CD4-positive, alpha-beta T cell treated with Interferon alpha-2 for 1 hour (primary cell): Measurements from ENCODE around the gene PSMG1.
A peak's percentile ranks its signal among the peaks of the same experiment; 100 is the strongest.
"Not testable (repeated sequence)": the region's sequence is repeated elsewhere in the genome, so short reads cannot be mapped to it uniquely, and the experiment has no call there.

Experiments
- DNase-seq, 2 donors: peaks; one replicate each; pipeline ENCODE4 v3.0.0-alpha.2; 2020 to 2022

The PSMG1 gene

DNA sequence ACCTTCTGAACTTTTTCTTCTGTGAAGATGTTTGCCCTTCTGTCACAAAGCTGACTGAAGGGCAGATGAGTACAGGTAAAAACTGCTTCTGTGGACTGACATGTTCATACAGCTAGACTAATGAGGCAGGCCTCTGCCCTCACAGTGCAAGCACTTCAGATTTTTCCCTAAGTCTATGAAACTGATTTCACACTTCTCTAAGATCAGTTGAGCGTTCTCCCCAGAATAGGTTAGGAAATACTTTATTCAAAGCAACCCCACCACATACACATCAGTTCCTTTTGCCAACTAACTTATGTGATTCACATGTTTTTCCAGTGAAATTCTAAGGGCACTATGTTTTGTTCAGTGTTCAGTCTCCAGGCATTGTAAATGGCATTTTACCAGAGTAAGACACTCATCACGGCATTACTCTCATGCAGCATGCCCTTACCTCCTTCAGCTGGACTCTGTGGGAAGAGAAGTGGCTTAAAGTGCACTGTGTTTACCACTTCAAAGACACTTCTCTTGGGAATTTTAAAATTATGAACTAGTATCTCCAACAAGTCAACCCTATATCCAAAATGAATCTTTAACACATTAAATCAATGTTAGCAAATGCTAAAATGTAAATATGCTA, 5.4 kb upstream of the PSMG1 start:
- DNase-seq, result no peak

DNA sequence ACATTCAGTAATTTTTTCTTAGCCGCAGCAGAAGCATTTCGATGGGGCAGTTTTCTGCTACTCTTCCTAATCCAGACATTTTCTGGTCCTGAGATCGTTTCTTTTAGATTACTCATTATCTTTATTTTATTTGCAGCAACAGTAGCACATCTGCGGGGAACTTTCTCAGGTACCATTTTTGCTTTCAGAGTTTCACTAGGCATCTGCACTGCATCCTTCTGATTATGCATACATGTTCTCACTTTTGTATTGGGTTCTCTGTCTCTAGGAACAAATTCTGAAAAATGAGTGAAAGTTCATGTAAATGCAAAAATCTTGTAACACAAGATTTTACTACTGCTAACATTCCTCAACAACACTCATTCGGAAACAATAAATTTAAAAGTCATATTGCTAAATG, 3.9 kb upstream of the PSMG1 start:
- DNase-seq, result no peak

DNA sequence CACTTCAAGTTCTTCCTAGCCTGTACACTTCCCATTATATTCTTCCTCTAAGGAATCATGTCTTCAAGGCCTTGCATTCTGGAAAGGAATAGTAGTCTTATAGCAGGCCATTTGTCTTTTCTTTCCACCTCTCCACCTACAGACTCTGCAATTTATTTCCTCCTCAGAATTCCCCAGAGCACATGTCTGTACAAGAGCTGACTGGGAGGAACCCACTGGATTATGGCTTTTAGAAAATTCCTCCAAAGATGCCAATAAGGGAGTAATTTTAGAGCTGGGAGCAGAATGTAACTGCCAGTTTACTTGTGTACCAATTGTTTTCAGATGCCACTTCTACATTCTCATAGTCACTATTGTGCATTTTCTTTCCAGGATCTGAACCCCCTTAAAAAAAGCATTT, 3.4 kb upstream of the PSMG1 start:
- no peak for DNase-seq

DNA sequence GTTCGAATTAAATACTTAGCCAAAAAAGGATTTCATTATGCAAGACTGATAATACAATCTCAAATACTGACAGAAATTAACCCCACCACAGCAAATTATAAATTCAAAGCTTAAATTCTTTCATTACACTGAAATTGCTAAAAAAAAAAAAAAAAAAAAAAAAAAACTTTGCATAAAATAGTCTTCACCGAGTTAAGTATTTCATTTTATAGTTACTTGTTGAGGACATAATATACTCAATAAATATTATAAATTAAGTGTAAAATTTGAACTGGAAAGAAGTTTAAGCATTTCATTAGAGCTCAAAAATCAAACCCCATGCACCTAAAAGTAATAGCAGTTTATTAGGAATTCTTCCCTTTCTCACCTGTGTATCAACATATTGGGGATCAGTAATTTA, 1.9 kb upstream of the PSMG1 start:
- DNase-seq, result no peak

DNA sequence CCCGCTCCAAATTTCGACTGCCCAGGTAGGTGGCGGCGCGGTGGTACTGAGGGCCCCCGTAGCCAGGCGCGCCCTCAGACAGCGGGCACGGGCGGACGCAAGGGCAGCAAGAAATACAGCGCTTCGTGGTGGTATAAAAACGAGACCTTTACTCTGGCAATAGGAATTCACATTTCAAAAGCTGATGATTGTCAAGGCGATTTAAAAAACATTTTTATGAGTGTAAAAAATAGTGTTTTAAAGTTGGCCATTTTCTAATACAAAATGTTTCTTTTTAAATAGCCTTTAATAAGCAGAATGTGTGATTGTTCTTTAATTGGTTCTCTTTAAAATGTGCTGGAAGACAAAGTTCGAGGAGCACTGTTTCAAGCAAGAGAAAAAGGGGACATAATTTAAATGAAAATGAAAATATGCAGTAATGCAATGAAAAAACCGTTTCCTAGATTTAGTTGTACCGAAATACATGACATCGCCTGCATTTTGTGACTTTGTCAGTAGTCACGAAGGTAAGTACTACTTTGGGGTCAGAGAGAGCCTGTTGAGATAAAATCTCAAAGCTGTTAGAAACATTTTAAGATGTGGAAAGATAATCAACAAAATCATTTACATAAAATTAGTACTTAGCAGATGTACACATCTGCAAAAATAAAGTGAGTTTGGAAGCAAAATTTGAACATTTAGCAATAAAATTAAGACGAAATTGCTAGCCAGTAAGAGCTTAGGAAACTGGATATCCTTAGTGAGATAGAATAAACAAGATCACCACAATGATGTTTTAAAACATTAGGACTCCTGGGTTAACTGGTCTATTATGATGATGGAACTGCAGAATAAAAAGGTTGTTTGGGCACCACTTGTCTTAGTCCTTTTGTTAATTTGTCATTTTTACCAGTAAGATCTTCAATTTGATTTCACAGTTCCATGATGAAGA, 1.1 kb upstream of the PSMG1 start:
- no peak for DNase-seq

DNA sequence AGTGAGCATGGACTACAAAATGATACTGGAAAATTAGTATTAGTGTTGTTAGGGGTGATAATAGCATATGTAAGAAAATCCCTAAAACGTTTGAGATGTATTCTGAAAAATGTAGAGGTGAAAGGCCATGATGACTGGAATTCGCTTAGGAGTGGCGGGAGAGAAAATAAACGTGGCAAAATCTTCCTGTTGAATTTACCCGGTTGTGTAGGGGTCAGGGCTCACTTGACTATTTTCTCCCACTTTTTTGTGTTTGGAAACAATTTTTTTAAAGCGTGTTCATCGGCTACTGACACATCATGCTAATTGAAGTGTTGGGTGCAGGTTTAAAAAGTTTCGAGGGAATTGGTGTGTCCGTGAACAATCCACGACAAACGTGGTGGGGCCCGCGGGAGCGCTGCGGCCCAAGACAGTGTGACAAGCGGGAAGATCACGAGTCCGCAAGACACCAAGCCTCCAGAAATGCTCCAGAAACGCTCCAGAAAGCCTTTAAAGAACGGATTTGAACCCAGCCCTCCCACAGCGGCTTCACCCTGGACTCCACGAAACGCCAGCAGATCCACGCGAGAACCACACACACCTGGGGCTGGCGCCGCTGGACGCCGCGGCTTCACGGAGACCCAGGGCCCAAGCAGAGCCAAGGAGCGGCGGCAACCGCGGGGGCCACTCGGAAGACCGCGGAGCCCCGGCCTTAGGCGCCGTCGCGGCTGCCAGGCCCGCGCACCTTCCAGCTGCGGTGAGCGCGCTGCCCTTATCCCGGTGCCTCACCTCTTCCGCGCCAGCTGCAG, 573 bp downstream of the PSMG1 start:
- DNase-seq, result no peak

DNA sequence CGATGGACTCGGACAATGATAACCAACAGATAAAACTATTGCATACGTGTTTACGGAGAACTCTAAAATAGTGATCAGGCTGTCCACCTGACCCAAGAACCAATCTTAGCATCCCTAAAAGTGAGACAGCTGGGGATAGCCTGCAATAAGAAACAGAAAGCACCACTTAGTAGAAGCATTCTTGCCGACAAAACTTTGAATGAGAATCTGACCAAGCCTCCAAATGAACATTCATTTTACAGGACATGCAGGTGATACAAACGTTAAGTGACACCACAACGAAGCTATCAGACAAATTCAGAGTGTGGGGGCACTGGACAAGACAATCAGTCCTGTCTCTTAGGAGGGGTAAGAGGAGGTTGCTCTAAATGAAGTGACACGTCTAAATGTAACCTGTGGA, 1.2 kb downstream of the PSMG1 start:
- no peak for DNase-seq

DNA sequence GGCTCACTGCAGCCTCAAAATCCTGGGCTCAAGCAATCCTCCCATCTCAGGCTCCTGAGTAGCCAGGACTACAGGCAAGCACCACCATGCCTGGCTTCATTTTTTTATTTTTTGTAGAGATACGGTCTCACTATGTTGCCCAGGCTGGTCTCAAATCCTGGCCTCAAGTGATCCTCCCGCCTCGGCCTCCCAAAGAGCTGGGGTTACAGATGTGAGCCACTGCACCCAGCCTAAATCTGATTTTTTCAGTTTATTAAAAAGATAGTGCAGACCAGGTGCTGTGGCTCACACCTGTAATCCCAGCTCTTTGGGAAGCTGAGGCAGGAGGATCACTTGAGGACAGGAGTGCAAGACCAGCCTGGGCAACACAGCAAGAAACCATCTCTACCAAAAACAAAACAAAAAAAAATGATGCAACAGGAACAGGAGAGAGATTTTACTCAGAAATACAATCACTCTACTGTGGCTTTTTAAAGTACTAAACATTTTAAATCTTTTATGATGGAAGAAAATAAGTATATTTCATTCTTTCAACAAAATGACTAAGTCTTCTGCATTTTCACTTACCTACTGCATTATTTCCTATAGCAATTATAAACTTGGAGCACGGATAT, 1.9 kb downstream of the PSMG1 start:
- DNase-seq, result no peak

DNA sequence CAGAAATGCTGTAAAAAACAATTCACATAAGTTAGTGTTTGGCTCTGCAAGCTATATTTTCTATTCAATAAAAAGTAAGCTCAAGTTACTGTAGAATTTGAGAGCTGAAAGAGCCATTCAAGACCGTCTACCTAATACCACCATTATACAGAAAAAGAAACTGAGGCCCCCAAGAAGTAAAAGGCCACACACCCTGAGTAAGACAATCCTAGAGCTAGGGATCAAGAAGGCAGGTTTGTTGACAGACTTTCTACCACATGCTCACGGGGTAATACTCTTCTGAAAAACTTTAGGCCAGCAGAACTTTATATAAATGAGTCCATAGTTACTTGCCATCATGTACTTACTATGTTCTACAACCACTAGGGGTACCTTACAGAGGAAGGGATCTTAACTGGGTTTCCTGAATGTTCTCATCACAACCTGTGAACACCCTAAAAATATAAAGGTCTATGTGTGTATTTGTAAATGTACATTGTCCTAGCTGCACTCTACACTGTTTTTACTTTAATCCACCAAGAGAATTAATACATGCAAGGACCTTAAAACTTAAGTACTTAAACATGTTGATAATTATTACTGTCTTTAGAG, 2.7 kb downstream of the PSMG1 start:
- peak in 1 of 2 donors; percentile 29 for DNase-seq

DNA sequence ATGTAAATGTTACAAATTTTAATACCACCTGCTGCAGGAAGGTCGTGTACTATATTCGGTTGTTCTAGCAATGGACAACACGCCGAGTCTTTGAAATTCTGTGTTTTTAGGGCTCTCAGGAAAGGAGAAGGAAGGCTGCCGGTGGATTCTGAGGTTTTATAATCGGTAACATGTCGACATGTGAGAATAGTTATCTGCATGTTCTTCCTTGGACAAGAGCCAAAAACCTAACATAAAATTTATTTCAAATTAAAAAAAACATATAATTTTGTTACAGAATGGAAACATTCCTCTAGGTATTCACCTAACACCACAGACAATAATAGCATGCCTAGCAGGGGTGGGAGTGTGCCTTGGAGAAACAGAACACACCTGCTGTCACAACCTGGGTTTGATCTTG, 4.8 kb downstream of the PSMG1 start:
- no peak for DNase-seq

DNA sequence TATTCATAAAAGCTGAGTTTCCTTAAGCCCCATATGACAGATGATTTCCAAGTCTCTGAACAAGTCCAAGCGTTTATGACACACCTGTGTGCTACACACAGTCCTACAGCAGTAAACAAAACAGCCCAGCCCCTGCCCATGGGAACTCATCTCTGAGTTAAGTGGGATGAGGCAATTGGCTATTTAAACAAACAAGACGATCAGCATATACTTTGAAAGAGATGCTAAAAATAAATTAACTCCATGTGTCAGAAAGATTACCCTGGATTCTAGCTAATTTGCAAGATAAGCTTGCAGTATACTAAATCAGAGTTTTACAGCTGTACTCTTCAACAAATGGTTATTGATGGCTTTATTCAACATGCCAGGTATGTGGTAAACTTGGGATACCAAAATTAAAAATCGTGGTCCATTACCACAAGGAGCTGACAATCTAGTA, 7.0 kb downstream of the PSMG1 start:
- DNase-seq, result no peak

DNA sequence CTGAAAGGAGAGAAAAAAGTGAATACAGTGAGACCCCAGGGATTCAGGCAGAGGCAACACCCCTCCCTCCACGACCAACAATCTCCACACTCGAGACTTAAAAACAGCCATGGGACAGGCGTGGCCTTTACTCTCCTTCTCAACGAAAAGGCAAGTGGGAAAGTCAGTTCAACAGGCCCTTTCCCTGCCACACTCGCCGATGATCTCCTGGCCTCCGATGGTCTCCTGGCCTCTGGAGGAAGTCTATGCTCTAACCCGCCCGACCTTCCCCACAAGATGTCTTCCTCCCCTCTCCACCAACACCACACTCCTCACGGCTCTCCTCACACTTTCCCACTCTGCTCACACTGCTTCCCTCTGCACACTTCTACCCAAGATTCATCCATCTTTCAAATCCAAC, 7.6 kb downstream of the PSMG1 start:
- no peak for DNase-seq

DNA sequence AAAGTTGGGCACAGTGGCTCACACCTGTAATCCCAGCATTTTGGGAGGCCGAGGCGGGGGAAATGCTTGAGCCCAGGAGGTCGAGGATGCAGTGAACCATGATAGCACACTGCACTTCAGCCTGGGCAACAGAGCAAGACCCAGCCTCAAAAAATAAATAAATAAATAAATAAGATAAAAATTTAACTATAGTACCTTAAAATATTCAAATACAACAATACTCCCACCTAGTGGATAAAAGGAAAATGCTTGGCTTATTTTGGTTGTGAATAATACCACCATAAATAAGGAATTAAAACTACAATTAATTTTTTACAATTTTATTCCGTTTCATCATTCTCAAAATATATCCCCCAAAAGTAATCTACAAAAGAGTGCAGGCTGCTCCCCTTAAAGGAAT, 8.1 kb downstream of the PSMG1 start:
- peak in 1 of 2 donors; percentile 33 for DNase-seq

DNA sequence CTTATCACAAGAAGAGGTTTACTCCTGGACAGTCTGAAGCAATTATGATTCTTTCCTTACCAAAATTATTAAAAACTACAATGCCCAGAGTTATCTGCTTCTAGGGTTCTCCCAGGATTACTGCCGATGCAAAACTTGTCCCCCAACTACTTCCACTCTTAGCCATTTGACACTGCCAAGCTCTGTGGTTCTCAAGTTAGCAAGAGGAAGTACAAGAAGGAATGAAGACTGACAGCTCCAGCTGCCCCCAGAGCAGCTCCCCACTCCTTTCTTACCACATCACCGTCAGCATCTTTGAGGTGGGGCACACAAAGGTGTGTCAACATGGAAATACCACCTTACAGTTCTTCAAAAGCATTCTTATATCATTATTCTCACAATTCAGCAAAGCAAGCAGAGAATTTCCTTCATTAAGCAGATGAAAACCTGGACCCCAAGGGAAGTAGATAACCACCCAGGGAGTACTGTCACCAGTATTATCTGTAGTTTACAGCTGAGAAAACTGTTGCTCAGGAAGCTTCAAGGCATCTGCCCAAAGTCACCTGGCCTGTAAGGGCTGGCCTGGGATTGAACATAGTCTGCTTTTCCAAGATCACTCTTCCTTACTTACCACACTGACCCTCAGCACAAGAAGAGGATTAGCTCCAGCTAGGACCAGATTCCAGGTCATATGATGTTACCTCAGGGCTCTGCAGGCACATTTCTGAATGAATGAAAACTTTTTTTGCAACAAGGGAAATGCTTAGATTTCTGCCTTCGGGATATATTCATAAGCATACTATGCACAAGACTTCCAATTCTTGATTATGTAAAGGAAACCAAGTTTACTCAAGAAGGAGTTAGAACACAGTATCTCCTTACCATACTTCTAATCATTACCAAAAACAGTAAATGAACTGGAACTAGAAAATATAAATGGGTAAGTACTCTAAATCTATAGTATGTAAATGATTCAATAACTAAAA, 9.3 kb downstream of the PSMG1 start:
- DNase-seq, result no peak

DNA sequence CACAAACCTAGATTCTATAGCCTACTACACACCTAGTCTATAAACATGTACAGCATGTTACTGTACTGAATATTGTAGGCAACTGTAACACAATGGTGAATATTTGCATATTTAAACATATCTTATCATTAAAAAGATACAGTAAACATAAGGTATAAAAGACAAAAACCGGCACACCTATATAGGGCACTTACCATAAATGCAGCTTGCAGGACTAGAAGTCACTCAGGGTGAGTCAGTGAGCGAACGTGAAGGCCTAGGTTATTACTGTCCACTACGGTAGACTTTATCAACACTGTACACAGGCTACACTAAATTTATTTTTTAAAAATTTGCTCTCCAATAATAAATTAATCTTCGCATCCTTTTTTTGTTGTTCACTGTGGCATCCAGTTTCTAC, 13.3 kb downstream of the PSMG1 start:
- no peak for DNase-seq

DNA sequence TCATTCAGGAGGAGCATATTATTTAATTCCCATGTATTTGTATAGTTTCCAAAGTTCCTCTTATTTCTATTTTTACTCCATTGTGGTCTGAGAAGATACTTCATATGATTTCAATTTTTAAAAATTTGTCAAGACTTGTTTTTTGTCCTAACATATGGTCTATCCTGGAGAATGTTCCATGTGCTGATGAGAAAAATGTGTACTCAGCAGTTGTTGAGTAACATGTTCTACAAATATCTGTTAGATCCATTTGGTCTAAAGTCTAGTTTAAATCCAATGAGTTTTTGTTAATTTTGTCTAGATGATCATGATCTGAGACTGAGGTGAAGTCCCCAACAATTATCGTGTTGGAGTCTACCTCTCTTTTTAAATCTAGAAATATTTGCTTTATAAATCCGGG, 14.5 kb downstream of the PSMG1 start:
- no peak for DNase-seq

DNA sequence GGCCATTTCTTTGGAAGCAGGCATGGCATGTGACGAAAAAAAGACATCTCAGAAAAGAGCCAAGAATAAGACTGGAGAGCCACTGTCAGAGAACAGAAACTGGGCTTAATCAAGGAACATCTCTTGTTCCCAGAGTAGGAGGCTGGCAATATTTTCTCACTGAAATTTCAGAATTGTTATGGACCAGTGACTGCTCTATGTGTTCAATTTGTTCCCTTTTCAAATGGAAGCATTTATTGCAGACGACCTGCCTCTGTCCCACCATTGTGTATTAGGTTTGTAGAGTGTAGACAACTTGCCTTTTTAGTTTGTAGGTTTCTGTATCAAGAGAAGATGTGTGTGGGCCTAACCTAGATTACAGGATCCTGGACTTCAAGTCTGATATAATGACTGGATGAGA, 18.7 kb downstream of the PSMG1 start:
- DNase-seq, result no peak

DNA sequence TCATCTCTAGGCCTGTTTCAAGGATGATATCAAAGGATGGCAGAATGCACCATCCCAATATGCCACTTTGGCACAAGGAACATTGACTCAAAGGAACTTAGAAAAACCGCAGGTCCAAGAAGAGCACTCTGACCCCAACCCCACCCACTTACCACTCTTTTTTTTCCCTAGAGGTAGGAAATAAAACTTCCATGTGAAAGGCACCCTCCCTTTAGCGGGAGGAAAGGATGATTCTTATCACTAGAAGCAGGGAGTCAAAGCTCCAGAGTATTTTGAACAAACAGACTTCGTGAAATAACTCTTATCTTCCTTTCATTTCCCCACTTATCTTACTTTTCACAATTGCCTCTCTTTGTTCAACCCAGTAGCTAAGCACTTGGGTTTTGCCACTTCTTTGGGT, 22.2 kb downstream of the PSMG1 start:
- no peak for DNase-seq

DNA sequence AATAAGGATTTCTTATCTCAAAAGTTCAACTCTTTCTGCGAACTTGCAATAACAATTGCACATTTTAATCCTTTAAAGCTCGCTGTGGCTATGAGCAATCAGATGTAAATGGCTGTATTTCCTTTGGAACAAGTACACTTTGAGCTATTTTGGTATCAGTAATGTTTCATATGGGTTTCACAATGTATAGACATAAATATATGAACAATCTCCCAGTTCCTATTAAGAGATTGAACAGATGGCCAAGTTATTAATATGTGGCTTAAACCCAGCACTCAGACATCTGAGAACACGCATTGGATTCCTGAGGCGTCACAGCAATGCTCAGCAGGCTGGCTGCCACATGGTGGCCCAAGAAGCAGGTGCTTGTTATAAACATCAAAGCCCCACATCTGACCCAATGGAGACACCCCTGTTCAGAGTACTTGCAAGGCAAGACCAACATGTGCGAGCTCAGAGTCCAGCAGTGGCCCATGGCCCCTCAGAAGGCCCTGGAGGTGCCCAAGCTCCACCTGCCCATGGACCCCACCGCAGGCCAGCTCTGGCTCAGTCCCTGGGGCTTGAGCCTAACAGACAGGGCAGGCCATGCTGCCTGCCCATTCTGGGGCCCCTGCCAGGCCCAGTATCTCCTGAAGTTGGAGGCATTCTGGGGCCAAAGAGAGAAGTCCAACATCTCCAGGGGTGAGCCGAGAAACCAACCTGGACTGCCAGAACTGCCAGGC, 23.7 kb downstream of the PSMG1 start:
- no peak for DNase-seq

DNA sequence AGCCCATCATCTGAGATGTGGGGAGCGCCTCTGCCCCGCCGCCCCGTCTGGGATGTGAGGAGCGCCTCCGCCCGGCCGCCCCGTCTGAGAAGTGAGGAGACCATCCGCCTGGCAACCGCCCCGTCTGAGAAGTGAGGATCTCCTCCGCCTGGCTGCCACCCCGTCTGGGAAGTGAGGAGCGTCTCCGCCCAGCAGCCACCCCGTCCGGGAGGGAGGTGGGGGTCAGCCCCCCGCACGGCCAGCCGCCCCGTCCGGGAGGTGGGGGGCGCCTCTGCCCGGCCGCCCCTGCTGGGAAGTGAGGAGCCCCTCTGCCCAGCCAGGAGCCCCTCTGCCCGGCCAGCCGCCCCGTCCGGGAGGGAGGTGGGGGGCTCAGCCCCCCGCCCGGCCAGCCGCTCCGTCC, 26.0 kb downstream of the PSMG1 start:
- DNase-seq, result not testable (repeated sequence)

DNA sequence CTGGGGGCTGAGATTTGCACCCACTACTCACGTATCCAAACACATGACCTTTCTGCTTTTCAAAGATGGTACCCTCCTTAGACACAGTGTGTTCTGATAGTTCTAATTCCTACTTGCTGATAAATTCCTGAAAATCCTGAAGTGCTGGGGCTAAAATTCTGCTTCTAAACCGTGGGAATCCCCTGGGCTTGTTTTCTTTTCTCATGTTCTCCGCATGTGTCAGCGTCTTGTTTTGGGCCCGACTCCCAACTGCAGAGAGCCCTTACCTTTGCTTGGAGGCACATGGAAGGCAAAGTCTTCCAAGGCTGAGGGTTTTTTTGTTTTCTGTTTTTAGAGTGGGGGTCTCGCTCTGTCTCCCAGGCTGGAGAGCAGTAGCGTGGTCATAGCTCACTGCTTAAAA, 27.2 kb downstream of the PSMG1 start:
- DNase-seq, result no peak
